OCI-M1 (cell line): Measurements from ENCODE around the gene WDSUB1.

Experiments used
- DNase-seq: peaks from one replicate; lab custom pipeline; 2025; lab: John Stamatoyannopoulos, UW

The WDSUB1 gene

DNA sequence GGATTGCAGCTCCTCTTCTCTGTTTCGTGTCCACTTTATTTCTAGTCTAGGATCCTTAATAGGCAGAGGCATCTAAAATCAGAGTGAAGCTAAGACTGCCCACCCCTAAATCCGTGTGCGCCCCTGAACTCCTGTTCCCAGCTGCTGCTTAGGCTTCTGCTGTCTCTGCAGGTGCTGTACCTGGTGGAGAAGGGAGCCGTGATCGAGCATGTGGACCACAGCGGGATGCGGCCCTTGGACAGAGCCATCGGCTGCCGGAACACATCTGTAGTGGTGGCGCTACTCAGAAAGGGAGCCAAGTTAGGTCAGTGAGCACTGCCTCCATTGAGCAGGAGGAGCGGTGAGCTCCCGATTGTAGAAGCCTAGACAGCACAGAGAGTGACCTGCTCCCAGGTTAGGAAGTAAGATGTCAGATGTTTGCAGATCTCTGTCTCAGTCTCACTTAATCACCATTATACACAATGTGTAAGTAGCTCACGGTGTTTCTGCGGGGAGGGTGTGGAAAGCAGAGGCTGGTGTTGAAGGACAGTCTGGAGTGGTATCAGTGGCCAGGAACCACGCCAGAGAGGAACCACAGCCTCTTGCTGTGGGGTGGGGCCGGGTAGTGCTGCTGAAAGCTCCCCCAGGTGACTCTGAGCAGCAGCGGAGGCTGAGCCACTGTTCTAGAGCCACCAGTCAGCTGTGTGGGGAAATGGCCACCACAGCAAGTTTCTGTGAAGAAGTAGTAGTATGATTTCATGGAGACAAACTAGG is 62.3 kb downstream of the WDSUB1 start:
- DNase-seq = no peak

DNA sequence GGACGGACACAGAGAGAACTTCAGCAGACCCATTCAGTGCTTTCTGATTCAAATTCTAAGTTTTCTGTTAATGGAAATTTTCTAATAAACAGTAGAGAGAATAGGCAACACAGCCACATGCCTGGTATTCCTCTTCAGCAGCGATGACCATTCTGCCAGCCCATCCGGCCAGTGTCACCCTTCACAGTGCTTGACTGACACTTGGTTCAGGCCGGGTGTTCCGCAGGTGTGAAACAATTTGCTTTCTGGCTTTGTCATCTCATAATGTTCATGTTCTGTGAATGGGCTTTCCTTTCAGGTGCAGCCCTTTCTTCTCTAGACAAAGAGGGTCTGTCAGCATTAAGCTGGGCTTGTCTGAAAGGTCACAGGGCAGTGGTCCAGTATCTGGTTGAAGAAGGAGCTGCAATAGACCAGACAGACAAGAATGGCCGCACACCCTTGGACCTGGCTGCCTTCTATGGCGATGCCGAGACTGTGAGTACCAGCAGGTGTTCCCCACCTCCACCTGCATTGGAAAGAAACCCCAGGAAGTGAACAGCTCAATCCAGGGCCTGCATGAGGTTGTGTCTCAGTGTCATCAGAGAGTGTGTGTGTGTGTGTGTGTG is 67.0 kb downstream of the WDSUB1 start:
- DNase-seq = no peak

DNA sequence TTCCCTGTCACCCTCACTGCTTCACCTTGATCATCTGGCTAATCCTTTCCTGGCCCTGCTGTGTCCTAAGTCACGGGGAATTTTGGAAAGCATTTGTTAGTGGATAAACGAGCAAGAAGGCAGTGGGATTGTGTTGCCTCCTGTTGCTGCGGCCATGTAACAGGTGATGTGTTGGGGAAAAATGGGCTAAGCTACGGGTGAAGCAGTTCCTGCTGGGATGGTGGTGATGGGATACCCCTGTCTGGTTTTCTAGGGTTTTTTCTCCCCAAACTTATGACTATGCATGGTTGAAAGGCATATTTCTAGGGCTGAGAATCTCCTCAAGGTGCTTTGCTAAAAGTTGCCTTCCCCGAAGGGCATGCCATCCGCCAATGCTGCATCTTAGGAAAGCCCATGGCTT is 68.1 kb downstream of the WDSUB1 start:
- DNase-seq = no peak

DNA sequence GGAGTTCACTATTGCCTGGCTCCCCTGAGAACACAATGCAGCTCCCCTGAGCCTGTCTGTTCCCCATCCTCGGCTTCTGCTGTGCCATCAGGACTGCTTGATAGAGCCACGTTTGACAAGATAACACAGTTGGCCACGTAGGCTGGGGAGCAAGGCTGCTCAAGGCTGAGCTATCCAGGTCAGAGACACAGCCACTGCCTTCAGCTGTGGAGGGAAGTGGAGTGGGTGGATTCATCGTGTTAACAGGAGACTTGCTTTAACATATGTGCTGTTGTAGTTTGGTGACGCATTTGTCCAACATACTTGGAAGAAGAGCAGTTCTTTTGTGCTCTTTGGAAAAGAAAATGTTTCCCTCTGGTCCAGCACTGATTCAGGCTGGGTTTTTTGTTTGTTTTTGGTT is 68.8 kb downstream of the WDSUB1 start:
- DNase-seq = no peak

DNA sequence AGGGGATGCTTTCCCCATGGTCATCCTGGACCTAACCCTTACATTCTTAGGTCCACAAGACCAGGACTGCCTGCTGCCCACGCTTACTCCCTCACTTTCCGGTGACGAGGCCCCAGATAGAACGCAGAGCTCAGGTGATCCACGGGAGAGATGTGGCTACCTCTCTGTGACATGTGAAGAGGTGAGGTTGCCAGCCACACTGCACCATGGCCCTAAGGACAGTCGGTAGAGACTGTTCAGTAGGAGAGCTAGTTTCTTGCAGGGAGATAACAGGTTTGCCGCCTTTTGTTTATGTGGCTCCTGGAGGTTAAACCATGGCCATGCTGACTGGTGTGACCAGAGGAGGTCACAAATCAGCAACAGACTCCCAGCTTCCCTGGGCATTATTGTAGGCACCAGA is 71.4 kb downstream of the WDSUB1 start:
- DNase-seq = no peak

DNA sequence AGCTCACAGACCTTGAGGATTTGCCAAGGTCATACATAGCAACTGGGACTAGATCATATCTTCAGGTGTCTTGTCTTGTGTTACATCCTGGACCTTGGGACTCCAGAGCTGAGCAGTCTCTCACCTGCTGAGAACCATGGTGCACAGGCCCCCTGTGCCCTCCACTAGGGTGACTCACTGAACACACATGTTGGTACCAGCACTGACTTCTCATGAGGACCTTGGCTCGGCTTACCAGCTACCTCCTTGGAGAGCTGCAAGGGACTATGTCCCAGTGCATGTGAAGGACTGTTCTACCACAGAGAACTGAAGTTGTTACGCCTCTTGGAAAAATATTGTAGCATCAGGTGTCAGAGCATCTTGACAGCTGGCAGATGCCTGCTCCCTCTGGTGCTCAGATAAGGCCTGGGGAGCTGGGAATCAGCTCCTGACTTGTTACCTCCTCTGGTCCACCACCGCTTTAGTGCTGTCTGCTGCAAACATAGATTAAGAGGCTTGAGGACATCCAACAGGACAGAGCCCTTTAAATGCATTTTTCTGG is 72.1 kb downstream of the WDSUB1 start:
- DNase-seq = no peak

DNA sequence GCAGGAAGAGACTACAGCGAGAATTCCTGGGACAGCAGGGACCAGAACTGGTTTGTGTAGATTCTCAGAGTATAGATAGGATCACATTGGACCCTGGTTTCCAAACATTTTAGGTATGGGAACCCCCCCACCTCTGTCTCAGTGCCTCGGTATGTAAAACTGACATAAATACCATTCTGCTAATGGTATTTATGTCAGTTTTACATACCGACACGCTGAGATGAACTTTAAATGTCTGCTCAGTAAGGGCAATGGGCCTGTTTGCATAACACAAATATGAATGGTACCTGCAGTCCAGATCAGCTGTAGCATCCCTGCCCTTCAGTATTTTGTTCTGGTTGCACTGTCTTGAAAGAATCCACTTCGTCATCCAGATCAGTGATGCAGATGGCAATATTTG is 73.2 kb downstream of the WDSUB1 start:
- no peak for DNase-seq

DNA sequence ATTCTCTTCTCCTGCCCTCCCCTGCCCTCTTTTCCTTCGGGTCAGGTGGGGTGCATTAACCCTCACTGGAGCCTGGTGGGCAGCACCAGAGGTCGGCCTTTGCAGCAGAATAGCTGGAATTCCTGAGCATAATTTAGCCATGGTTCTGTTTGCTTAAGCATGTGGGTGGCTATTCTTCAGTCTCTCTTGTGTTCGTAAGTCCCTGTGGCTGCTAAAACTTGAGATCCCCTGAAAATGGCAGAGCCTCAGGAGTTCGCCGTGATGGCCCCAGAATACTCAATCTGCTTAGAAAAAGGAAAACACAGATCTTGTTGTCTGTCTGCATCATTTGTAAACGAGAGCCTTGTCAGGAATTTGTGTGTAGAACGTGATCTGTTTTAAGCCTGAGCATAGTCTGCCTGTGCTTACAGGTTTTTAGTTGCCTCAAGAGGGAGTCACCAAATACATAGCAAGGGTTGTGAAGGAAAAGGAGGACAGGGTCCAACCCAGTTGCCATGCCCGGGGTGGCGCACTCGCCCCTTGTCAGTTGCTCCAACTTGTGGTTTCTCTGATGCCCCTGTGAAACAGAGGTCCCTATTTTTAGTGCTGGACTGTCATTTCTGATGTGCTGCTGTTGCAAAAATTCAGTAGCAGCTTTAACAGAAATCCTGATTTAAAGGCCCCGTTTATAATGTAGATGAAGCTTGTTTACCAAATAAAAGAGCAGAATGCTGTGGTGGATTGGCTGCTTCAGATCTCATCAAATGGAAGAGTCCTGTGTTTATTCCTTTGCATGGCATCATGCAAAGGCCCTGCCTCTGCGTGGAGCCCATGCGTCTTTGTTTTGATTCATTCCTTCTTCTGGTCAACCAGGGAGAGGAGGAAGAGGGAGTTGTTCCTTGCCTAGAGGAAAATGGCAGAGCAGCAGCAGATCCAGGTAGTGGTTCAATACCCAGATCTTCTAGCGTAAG is 74.8 kb downstream of the WDSUB1 start:
- no peak for DNase-seq

DNA sequence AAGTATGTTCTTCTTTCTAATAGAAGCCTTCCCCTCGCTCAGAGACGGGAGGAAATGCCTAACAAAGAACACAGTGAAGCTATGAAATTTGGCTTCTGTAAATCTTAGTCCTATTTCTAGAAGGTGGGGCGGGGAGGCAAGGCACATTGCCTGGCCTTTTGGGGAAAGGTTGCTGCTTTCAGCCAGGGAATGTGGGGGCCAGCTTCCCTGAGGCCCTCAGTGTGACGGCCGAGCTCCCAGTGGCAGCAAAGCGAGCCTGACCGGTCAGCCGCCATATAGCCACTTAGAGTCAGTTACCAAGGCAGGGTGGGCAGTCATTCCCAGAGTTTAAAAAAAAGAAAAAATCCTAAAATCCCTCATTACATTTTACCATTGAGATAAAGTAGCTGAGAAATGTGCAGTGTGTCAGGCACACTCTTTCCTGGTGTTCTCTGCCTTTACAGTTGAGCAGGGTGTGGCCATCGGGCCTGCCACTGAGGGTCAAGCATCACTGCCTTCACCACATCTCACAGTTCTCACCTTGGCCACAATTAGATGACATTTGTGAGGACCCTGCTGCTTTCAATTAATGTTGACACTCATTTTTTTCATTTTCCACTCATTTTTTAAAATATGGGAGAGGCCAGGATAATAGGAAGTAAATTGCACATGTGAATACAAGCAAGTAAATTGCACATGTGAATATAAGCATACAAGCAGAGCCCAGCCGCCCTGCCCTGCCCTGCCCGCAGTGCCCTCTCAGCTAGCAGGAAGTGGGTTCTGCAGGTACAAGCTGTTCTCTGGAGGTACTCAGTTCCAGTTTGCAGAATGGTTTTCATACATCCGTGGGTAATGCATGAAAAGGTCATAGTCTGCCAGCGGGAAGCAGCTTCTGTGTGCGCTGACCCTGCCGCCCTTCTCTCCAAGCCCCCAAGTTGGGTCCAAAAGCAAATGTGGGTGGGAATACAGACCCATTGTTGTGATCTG is 76.9 kb downstream of the WDSUB1 start:
- no peak for DNase-seq

DNA sequence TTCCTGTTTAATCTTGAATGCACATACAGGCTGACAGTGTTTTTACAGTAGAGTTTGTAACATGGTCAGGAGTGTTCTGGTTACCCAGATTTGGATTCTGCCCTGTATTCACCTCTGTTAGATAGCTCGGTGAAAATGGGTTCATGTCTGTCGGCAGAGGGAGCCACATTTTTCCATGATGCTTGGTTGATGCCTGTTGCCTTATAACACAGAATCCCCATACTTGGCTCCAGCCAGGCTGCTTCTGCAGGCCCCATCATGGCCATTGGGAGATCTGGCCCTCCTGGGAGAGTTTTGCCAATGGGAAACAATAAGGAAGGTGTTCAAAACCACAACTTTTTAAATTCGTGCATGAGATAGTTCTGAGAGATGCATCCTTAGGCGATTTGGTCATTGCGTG is 78.1 kb downstream of the WDSUB1 start:
- DNase-seq = no peak

DNA sequence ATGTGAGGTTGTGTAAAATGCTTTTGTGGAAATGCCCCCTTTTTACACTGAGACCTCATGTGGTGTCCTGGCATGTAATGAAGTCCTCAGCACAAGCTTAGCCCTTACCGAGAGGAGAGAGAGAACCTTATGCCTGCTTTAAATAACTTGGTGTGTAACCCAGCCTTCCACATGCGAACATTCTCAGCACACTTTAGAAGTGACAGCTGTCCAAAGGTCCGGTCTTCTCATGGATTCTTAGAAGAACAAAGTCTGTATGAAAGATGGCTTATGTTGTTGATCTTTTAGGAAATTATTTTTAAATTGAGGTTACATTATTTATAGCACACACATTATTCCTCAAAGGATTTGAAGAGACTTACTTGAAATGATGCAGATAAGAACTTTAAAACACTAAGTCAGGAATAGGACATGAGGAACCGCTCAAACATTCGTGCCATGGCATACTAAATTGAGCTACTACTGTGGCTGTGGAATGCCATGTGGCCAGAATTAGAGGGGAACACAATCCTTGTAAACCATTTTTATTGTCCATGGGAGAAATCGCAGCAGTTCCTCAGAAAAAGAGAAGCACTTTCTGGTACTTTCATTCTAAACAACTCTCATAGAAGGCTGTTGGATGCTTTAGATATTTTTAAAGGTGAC is 79.6 kb downstream of the WDSUB1 start:
- DNase-seq = no peak

DNA sequence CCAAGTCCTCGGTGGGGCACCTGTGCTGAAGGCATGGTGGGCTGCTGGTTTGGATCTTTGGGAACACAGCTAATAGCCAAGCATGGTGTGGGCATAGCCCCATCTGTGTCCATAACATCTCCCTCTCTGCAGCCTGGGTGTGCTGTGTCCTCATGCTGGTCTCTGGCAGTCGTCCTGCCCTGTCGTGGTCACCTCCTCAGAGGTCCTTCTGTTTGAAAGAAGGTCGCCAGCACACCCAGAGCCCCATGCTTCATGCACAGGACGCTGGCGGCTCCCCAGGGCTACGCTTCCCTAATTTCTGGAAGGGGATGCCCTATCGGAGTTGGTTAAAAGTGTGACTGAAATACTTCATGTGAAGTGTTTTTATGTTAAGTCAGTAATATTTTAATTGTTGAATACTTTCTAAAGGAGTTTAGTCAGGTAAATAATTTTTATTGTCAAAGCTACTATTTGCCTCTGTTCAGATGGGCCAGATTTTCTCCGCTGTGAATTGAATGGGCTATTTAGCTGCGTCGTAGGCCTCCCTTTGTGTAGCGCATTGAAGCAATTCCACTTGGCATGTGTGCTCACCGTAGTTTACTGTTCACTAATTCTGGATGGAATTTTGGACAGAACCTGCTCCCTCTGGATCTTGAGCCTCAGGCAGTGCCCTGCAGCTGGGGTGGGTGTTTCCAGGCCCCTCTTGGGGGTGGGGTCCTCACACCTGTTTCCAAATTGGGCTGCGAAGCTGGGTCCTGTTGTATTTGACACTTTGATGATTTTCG is 81.9 kb downstream of the WDSUB1 start:
- DNase-seq = no peak

DNA sequence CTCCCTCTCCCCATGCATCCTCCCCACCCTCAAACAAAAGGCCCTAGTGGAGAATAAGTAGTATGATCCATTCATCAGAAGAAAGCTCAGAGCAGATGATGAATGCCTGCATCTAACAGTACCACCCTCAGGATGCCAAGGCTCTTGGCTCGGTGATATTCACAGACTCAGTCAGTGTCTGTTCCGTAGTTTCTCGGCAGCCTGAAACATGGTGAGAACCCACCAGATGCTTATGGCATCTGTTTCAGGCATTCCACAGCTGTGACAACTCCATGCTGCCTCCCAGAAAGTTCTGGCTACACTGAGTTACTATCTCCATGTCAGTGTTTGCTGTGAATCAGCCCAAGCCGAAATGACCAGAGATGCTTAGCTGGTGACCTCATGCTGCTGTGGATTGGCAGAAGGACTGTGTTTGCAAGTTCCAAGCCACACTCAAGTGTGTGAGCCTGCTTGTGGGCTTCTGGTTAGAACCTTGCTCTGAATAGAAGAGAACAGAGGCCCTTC is 83.9 kb downstream of the WDSUB1 start:
- no peak for DNase-seq

DNA sequence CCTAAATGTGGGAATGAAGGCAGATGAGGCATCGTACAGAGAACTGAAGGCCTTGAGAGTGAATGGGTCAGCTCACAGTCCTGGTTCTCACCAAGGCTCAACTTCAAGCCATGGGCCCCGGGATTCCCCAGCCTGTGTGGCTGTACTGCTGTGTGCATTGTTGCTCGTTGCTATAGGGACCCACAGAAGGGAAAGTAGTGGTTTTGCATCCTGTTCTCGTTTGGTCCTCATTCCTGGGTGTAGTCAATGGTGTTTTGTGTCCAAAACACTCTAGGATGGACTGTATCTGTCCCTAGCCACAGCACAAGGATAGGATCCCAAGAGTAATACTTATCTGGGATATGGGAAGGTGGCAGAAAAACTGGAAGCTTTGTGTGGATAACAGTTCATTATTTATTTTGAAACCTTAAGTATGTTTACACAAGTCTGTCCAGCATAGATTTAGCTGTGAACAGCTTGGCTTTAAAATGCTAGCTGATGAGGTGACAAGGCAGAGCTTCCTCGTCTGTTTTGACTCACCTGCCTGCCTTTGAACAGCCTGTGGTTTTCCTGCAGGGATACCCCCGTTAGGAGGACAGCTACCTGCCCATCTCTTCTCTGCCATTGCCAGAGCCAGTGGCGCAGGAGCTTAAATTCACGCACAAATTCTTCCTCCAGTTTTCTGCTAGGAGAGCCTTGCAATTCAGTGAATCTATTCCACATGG is 85.0 kb downstream of the WDSUB1 start:
- DNase-seq = no peak

DNA sequence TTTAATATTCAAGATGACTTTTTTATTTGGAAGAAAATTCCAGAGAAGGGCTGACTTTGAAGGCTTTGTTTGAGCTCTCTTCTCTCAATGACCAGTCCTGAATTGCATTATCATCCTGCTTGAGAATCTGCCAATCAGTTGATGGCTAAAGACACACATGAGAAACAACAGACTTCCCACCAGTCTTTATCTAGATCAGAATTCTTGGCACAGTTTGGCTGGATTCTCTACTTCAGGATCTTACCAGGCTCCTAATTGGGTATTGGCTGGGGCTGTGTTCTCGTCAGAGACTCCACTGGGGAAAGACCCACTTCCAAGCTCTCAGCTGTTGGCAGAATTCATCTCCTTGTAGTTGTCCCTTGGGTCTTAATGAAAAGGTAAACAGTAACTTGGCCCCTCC is 86.0 kb downstream of the WDSUB1 start:
- no peak for DNase-seq

DNA sequence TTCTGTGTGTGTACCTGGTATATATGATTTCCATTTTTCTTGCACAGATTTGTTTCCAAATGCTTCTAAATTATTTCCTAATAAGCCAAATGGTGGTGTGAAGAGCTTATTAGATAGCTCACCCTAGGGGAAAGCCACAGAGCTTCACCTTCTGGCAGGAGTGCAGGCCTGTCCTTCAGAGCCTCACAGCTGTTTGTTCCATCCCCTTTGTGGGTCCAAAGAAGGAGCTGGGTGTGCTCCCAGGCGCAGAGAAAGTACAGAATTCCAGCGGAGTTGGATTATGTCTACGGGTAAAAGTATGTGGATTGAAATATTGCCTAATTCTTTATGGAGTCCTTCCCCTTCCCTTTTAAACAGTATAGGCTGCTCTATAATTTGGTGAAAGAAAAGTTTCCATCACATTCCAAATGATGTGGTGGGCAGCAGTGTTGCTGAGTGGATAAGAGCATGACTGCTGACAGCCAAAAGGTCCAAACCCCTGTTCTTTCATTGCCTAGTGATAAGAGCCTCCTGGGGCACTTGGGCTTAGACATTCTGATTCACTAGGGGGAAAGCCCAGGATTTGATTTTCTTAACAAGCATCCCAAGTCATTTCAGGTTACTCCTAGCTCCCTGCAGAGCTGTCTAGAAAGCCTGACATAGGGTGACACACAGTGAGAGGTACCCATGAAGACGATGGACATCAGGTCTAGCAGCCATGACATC is 86.6 kb downstream of the WDSUB1 start:
- DNase-seq = no peak

DNA sequence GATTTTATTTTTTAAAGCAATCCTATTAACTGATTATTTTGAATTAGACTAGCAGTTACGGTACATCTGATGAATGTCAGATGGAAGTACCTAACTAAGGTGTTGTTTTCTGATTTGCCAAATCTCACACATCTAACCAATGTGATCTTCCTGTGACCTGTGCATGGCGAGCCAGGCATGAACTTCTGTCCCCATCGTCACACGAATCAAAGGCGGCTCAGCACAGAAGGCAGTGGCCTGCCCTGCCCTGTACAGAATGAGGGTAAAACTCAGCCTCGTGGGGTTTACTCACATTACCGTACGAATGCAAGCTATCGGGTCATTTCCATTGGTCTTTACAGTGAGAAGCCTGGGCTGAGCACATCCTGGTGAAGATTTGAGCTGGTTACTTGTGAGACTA is 87.3 kb downstream of the WDSUB1 start:
- DNase-seq = no peak

DNA sequence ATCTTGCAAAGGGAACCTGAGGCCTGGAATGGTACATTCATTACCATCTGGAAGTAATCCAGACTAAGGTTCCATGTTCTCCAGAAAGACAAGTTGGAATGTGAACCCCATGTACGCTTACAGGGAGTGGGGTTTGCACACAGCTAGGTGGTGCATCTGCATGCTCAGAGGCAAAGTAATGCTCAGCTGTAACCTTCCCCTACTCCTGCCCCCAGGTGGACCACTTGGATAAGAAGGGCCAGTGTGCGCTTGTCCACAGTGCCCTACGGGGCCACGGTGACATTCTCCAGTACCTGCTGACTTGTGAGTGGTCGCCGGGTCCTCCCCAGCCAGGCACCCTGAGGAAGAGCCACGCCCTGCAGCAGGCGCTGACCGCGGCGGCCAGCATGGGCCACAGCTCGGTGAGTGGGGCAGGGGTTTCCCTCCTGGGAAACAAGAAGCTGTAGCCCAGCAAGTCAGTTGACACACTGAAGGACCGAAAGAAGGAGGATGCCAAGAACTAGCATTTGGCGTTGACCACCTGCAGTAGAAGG is 90.0 kb downstream of the WDSUB1 start:
- no peak for DNase-seq
